Upper lobe of right lung (tissue), 1 donor: ENCODE data around the gene JAG1. TPM values are rescaled to one million over a fixed set of nuclear protein-coding genes. Genes with fewer than 3 reads are reported as not detected.

Experiments
- ATAC-seq: fragments of 200-7000 bp; cut with Tn5 transposase; one replicate; pipeline ENCODE4 v1.9.1; 2020; ENCODE audit warnings: mild to moderate bottlenecking, moderate library complexity
- DNase-seq: peaks from one replicate; pipeline ENCODE4 v3.0.0-alpha.2; 2020
- H3K27ac ChIP-seq: fragments of 200-600 bp; one replicate; pipeline ENCODE4 v1.8.0; 2022
- H3K27me3 ChIP-seq: fragments of 200-600 bp; one replicate; pipeline ENCODE4 v1.8.0; 2022; ENCODE audit warnings: mild to moderate bottlenecking
- H3K36me3 ChIP-seq: fragments of 200-600 bp; one replicate; pipeline ENCODE4 v1.8.0; 2022
- H3K4me1 ChIP-seq: fragments of 200-600 bp; one replicate; pipeline ENCODE4 v1.8.0; 2022
- H3K4me3 ChIP-seq: fragments of 200-600 bp; one replicate; pipeline ENCODE4 v1.8.0; 2022; ENCODE audit warnings: mild to moderate bottlenecking
- H3K9me3 ChIP-seq: fragments of 200-600 bp; one replicate; pipeline ENCODE4 v1.8.0; 2022
- CTCF ChIP-seq: fragments of 200-600 bp; IDR thresholded peaks from one replicate; pipeline ENCODE4 v1.8.0; 2022; ENCODE audit warnings: antibody characterized with exemption
- intact Hi-C: fragments of 100-400 bp; cut with DNase I; formaldehyde crosslinking; loops from one replicate; pipeline ENCODE4 v1.11.0; 2022
- total RNA-seq: library from RNA; stranded (reverse); fragmentation: NEBNext Ultra II Directional; extraction: Animal tissue kit (Norgen Biotek cat#: 25700); gene quantifications from one replicate; pipeline ENCODE4 v1.2.1, GENCODE V29; 2021
- donor health status: DM: no; HTN: yes; CAD: no; lungs with severe emphysema.

JAG1 gene
- total RNA-seq, 1 donor from 2014 or later: 51.6 TPM

GRCh38 chr20:10711903-10712451, 38.2 kb upstream of the JAG1 start:
- ATAC-seq: no peak
- no peak overlapping the region for H3K4me3 ChIP-seq
- no peak overlapping the region for H3K27ac ChIP-seq

GRCh38 chr20:10710991-10711775, 37.4 kb upstream of the JAG1 start:
- DNase-seq (no peak), ATAC-seq (peak; percentile 81)
- no peak overlapping the region for H3K4me3 ChIP-seq
- H3K36me3 ChIP-seq: no peaks in the 10 kb centered on the region
- H3K27me3 ChIP-seq: no peaks in the 10 kb centered on the region
- no peaks in the 10 kb centered on the region for H3K9me3 ChIP-seq
- no peak for TF ChIP-seq CTCF
- intact Hi-C loops: no loop called here
- H3K4me1 ChIP-seq: peaks cover under 1% of the 10 kb centered on the region
- no peak overlapping the region for H3K27ac ChIP-seq

More at GRCh38 chr20:10711903-10712451, 38.2 kb upstream of the JAG1 start:
- no peak for DNase-seq
- no peaks in the 10 kb centered on the region for H3K27me3 ChIP-seq
- no peaks in the 10 kb centered on the region for H3K9me3 ChIP-seq
- H3K4me1 ChIP-seq: peaks cover 9% of the 10 kb centered on the region
- TF ChIP-seq CTCF: no peak
- H3K36me3 ChIP-seq: no peaks in the 10 kb centered on the region
- intact Hi-C loops: no loop called here

GRCh38 chr20:10709916-10710315, 36.1 kb upstream of the JAG1 start:
- H3K27ac ChIP-seq: no peak overlapping the region
- no peak overlapping the region for H3K4me3 ChIP-seq
- TF ChIP-seq CTCF: no peak
- intact Hi-C loops: no loop called here
- DNase-seq (no peak), ATAC-seq (no peak)
- no peaks in the 10 kb centered on the region for H3K9me3 ChIP-seq
- no peaks in the 10 kb centered on the region for H3K36me3 ChIP-seq
- no peaks in the 10 kb centered on the region for H3K27me3 ChIP-seq
- no peaks in the 10 kb centered on the region for H3K4me1 ChIP-seq

- Histone ChIP-seq H3K36me3 (no peaks in the 10 kb centered on the region), H3K4me1 (no peaks in the 10 kb centered on the region), H3K4me3 (no peak overlapping the region), H3K27me3 (no peaks in the 10 kb centered on the region), H3K9me3 (no peaks in the 10 kb centered on the region), H3K27ac (no peak overlapping the region)
- ATAC-seq: no peak
- no peak for TF ChIP-seq CTCF
- no peak for DNase-seq
- intact Hi-C loops: no loop called here
Measured at GRCh38 chr20:10708351-10709185, 34.8 kb upstream of the JAG1 start.

GRCh38 chr20:10707791-10708190, 34.0 kb upstream of the JAG1 start:
- Histone ChIP-seq H3K27ac (no peak overlapping the region), H3K36me3 (no peaks in the 10 kb centered on the region), H3K4me3 (no peak overlapping the region), H3K9me3 (no peaks in the 10 kb centered on the region), H3K27me3 (no peaks in the 10 kb centered on the region), H3K4me1 (no peaks in the 10 kb centered on the region)
- ATAC-seq (no peak), DNase-seq (no peak)
- intact Hi-C loops: no loop called here
- no peak for TF ChIP-seq CTCF
